GM21360 (cell line): ENCODE measurements around the gene SREBF2.
A peak's percentile ranks its signal among the peaks of the same experiment; 100 is the strongest.
"Not testable (repeated sequence)": the region's sequence is repeated elsewhere in the genome, so short reads cannot be mapped to it uniquely, and the experiment has no call there.

ENCODE experiments used
- ATAC-seq: cut with Tn5 transposase; IDR thresholded peaks from one replicate; pipeline ENCODE4 v1.9.1; 2021; ENCODE audit warnings: mild to moderate bottlenecking, moderate library complexity; ENCODE audit not compliant: unreplicated experiment

The SREBF2 gene

DNA sequence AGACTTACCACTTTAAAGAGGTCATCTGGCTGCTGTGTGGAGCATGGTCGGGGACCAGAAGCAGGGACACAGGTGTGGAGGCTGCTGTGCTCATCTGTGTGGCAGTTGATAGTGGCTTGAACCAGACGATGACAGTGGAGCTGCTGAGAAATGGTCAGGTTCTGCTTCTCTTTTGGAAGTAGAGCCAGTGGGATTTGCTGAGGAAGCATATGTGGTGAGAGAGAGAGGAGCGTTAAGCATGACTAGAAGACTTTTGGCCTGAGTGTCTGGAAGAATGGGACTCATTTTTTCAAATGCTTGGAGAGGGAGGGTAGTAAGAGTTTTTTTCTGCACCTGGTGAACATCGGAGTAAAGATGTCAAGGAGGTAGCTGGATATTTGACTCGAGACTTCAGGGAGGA lies 12.5 kb upstream of the SREBF2 start:
- ATAC-seq, result no peak

GRCh38 chr22:41821471-41822316 lies 11.2 kb upstream of the SREBF2 start:
- ATAC-seq, result no peak

DNA sequence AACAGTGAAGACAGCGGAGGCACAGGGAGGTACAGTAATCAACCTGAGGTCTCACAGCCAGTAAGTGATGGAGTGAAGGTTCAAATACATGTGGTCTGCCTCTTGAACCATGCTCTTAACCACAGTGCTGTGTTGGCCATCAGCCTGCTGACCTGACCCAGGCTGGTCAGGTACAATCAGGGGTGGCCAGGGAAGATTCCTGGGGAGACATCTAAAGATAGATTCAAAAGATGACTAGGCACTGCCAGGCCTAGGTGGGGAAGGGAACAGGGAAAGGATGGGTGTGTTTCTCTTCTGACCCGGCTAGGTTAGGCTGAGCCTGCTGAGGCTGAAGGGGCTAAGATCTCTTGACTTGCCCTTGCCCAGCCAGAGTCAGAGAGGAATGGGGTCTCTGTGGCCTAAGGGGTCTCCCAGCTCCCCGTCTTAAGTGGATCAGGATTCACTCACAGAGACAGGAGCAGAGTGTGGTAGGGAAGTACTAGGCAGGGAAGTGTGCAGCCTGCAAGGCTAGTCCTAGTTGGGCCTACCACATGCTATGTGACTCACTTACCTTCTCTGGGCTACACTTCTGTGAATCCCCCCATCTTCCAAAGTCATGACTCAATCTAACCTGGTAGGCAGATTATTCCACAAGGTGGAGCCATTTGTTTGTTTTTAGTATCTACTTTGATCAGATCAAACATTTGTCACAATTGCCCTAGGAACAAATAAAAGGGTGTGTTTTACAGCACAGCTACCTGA lies 10.4 kb upstream of the SREBF2 start:
- no peak for ATAC-seq

DNA sequence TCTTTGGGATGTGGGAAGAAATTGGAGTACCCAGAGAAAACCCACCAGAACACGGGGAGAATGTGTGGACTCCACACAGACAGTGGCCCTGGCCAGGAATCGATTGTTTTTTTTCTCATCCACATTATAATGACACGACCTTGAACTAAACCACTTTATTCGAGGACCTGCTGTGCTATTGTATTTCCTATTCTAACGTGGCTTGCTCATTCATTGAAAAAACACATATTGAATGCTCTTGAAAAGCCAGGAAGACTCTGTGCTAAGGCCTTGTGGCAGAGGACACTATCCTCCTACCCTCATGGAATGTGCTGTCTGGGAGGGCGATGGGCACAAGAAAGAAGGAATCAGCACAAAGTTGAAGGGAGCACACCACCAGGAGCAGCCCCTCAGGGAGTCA lies 9.1 kb upstream of the SREBF2 start:
- no peak for ATAC-seq

- ATAC-seq, result no peak
These were observed 7.5 kb upstream of the SREBF2 start for GRCh38 chr22:41825376-41825775.

- no peak for ATAC-seq
These were observed 6.9 kb upstream of the SREBF2 start for GRCh38 chr22:41826021-41826420.

DNA sequence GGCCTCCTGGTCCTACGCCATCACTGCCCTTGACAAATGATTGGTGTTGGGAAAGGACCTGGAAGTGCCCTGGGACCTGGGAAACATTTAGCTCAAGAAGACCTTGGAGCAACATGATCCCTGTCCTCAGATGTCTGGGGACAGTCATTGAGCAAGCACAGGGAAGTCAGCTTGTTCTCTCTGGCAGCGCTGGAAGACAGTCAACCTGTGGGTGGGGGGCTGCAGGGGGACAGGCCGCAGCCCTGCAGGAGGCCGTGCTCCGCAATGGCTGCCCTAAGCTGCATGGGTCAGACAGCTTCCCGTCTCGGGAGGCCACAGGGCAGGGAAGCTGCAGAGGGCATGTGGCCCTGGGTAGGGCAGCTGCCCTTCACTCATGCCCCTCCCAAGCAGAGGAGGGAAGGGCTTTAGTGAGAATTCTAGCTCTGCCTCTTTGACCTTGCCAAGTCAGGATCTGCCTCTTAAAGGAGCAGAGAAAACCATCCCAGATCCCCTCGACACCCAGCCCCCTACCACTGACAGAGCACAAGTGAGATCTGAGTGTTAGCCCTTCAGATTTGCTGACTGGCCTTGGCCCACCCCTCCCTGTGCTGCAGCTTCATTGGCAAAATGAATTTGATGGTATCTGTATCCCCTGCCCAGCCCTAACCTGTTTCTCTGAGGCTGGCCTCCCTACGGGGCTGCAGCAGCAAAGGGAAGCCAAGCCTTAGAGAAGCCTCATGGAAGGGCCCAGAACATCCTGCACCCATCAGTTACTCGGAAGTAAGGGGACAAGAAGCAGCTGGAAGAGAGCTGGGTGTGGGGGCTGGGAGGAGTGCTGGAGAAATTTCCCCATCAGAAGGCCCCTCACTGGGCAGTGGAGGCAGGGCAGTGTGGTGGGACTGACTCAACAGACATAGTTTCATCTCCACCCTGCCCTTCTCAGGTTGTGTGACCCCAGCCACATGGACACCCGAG lies 6.2 kb upstream of the SREBF2 start:
- no peak for ATAC-seq

DNA sequence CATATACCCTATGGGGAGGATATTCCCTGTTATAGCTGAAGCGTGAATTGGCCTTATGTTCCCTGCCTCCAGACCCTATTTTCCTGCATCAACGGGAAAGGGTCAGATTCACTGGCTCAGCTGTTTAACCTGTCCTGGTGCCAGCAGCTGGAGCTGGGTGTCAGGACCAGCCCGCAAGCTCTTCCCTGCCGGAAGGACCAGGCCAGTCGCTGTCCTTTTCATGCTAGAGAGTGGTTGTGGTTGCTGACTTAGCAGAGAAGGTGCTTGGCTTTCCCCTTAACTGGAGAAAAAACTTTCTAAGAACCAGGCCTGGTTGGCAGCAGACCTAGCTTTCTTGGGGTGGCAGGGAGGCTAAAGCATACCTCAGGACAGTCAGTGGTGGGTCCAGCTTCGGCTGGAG lies 5.2 kb upstream of the SREBF2 start:
- ATAC-seq, result no peak

- ATAC-seq, result no peak
These were observed 4.4 kb upstream of the SREBF2 start for GRCh38 chr22:41828516-41828915.

DNA sequence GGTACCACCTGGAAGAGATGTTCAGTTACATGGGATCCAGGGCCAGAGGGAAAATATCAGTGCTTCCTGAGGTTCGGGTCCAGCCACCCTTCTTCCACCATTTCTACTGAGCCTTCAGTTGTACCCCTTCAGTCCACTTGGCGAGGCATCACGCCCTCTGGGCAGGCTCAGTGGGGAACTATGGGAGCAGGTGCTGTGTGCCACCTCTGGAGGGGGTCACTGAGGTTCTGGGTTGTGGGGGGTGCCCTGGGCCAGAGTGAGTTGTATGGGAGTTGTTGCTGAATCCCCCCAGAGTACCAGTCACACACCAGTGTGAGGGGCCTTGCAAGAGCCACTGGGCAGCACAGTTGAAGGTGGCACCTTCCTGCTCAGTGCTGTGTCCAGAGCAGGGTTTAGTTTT lies 2.7 kb upstream of the SREBF2 start:
- no peak for ATAC-seq

DNA sequence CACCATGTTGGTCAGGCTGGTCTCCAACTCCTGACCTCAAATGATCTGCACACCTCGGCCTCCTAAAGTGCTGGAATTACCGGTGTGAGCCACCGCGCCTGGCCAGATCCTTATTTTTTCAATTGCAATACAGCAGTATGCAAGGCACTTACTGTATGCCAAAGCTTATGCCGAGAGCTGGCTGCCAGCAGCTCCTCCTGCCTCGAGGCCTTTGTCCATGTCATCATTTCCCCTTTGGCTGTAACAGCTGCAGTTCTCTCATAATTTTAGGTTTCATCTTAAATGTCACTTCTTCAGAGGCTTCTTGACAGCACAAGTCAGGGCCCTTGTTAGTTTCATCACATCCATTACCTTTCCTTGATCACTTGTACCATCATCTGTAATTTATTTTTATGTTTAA lies 1.5 kb upstream of the SREBF2 start:
- no peak for ATAC-seq

- ATAC-seq, result no peak
These were observed 915 bp upstream of the SREBF2 start for GRCh38 chr22:41831828-41832552.

- ATAC-seq, result peak; percentile 22
These were observed 582 bp downstream of the SREBF2 start for GRCh38 chr22:41833369-41834004.

DNA sequence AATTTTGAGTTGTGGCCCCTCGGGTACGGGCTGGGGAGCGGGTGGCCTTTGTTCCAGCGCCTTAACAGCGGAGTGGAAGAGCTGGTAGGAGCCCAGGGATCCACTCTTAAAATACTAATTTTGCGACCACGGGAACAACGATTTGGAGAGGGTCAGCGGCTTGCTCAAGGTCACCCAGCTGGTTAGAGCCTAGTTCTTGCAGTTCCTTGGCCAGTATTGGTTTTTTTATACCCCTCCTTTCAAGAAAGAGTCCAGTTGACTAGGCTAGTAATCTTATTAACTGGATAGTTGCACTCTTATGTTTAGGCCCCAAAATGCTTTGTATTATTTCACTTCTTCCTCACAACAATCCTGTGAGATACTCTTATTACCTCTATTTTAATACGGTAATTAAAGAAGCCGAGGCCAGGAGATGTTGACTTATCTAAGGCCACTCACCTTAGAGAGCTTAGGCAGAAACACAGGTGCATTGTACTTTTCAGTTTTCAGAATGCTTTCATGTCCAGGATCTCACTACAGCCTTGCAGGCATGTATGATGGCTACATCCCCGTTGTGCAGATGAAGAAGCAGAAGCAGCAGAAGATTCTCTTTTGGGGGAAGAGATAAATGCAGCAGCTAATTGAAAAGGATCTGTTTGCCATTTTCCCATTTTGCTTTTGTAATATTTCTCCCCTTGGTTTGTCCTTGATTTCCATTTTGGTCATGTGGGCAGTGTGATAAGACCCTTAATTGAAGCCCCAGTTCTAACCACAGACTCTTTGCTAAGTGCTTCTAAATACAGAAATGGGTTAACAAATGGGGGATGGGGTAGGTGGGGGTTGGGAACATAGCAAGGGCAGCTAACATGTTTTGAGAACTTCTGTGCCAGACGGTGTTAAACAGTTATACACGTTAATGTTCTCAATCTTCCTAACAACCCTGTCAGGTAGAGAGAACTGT lies 1.4 kb downstream of the SREBF2 start:
- no peak for ATAC-seq

GRCh38 chr22:41835462-41835861 lies 2.6 kb downstream of the SREBF2 start:
- ATAC-seq, result not testable (repeated sequence)

- ATAC-seq, result no peak
These were observed 3.6 kb downstream of the SREBF2 start for GRCh38 chr22:41836551-41836950.

DNA sequence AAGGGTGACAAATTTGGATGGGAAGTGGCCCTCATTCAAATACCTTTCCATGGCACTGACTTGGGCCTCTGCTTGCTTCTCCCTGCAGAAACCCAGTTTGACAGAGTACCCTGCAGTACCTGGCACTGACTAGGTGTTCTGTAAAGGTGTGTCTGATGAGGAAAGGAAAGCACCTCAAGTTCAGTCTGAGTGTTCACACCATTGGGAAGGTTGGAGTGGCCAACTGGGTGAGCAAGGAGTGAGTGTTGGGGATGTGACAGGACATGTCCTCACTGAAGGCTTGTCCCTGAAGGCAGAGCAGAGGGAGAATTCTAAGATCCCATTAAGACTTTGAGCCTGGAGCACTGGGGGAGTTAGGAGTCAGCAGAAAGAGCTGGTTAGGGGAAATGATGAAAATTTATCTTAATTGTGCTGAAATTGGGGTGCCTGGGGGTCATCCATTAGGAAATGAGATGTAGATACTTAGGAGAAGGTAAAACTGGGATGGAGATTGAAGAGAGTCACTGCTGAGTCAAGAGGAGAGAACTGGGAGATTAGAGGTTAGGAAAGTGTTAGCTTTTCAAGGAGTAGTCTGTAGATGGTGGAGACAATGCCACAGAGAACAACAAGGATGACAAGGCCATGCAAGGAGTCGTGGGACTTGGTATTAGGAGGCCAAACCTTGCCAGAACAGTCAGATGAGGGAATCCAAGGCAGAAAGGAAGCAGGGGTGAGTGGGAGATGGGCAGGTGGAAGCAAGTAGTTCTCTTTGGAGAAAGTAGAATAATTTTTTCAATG lies 6.1 kb downstream of the SREBF2 start:
- ATAC-seq, result no peak

GRCh38 chr22:41840216-41840615 lies 7.3 kb downstream of the SREBF2 start:
- ATAC-seq, result no peak
